Renal pelvis (tissue), 4 donors: Measurements from ENCODE around the gene ASB4. TPM values are rescaled to one million over a fixed set of nuclear protein-coding genes. Genes with fewer than 3 reads are reported as not detected.

Experiments used
- DNase-seq: peaks from one replicate; pipeline ENCODE4 v3.0.0-alpha.2; 2013
- polyA plus RNA-seq, 3 donors: library from polyadenylated mRNA; unstranded; fragments of 120-200 nt; gene quantifications; one replicate each; pipeline ENCODE4 v1.2.1, GENCODE V29; 2013; ENCODE audit not compliant: insufficient read length in 3 of 3

Gene ASB4
- polyA plus RNA-seq, 3 donors = 0.18 to 0.33 (median 0.26) TPM

DNA sequence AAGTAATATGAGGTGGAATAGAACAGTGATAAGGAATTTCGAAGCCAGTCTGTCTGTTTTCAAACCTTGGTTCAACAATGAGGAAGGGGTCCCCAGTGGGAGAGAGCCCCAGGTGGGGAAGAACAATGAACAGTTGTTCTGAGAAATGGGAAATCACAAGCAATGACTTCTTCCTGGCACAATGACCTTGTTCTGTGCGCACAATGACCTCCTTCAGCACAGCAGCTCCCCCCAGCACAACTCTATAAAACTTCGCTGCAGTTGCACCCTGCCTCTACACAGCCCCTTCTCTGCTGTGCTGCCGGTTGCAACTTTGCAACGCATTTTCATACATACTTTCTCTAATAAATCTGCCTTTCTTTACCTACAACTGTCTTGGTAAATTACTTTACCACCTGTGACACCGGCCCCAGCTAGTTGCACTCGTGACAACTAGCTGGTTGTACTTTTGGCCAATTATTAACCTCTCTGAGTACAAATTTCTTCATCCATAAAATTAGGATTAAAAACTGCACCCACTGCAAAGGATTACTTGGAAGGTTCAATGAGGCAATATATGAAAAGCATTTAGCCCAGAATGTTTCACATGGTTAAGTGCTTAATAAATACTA lies 40.5 kb downstream of the ASB4 start:
- no peak for DNase-seq

DNA sequence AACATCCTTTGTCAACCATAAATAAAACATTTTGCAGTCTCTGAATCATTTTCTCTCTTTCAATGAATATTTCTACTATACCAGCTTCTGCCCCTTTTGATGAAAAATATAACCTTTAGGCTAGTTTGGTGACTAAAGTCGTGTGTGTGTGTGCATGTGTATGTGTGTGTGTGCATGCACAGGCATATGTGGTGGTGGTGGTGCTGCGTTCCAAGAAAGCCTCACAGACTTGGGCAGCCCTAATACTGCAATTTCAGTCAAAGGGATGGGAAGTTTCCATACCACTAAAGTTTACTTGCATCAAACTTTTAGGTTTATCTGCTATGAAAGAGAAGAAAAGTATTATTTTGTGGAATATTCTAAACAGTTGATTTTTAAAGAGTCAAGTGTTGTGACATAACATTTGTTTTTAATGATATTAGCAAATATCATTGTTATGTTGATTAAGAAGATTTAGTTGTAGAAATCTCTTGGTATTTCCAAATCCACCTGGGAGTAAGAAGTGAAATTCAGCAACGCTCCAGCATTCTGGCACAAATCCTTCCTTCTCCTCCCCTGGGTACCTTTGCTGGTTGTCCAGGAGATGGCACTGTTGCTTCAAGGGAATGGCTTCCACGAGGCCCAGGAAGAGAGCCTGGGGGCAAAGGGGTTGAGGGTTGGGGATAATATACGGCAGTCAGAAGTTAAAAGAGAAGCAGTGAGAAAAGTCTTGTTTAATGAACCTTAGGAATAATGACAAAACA lies 41.5 kb downstream of the ASB4 start:
- peak; percentile 60 for DNase-seq

DNA sequence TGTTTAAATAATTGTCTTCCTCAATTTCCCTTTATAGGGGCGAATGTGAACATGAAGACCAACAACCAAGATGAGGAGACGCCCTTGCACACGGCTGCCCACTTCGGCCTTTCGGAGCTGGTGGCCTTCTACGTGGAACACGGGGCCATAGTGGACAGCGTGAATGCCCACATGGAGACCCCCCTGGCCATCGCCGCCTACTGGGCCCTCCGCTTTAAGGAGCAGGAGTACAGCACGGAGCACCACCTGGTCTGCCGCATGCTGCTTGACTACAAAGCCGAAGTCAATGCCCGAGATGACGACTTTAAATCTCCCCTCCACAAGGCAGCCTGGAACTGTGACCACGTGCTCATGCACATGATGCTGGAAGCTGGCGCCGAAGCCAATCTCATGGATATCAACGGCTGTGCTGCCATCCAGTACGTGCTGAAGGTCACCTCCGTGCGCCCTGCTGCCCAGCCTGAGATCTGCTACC lies 42.1 kb downstream of the ASB4 start:
- no peak for DNase-seq

DNA sequence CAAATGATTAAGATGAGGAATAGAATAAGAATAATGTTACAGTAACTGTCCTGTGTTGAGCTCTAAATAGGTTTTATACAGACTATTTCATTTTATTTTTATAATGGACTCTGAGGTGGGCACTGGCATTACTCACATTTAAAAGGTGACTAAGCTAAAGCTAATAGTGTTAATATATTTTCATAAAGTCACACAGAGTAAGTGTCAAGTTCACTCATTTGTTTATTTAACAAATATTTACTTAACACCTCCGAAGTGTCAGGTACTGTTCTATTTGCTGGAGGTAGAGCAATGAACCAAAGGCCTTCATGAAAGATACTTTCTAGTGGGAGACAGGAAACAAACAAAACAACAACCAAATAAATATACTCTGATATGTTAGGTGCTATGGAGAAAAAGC lies 44.0 kb downstream of the ASB4 start:
- DNase-seq = no peak

DNA sequence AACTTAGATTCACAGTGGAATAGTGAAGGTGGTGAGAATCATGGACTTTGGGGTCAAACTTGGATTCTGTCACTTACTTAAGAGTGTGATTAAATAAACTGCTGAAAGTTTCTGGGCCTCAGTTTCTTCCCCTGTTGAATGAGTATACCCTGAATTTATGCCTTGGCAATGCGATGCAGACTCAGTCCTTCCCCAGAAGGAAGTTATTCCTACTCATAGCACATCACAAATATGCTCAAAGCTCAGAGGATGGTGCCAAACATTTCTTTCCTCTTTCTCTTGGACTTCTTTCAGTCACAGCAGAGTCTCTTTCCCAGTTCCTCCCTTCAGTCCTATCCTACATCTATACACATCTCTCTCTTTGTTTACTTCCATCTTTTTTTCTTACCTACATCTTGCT lies 45.1 kb downstream of the ASB4 start:
- DNase-seq = no peak

DNA sequence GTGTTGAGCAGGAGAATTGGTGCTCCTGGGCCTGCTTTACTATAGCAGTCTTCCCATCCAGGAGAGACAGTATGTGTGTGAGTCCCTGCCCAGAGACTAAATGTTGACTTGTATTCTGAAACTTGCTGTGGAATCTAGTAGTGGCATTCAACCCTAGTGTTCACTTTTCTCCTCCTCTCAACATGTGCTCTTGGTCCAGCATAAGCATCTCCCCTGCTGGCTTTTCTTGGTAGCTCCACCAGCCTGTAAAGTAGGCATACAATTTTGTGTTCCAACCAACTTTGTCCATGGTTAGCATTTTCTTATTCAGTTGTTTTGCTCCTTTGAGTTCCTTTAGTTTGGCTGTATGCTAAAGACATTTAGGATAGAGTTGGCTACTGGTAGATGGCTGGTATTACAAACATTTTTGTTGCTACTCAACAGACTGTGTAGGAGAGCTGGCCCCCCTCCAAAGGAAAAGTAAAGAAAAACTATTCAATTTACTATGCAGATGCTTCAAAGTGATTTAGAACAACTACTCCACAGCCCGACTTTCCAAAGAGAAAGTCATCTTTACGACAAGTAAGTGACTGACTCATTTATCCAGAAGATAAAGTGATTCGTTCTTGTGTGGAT lies 46.0 kb downstream of the ASB4 start:
- no peak for DNase-seq

DNA sequence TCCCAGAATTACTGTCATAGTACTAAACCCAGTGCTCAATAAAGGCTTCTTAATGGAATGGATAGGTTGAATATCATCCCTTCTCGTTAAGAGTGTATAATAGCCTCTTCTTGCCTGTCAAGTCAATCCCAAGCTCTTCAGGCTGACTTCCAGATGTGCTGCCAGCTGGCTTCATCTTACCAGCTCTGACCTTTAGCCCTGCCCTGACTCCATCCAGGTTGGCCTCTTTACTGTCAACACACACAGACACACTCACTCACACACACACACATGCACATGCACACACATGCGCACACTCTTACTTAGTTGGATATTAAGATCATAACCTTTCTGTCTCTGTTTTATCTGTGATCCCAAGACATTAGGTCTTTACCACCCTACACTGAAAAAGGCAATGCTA lies 49.1 kb downstream of the ASB4 start:
- DNase-seq = no peak

DNA sequence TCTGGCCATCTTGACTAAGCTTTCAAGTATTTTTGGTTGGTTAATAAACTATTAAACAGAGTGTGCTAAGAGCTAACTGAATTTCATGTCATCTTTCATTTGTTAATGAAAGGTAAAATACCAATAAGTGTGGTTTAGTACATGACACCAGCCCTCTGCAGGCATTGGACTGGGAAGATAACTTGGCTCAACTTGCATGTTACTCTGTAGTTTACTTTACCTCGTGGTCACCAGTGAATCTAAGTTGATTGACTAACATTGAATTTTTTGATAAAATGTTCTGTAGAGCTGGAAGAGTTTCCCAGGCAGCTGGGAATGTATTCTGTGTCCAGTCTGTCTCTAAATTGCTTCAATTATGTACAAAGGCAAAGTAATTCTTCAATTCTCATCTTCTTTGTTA lies 49.9 kb downstream of the ASB4 start:
- no peak for DNase-seq

DNA sequence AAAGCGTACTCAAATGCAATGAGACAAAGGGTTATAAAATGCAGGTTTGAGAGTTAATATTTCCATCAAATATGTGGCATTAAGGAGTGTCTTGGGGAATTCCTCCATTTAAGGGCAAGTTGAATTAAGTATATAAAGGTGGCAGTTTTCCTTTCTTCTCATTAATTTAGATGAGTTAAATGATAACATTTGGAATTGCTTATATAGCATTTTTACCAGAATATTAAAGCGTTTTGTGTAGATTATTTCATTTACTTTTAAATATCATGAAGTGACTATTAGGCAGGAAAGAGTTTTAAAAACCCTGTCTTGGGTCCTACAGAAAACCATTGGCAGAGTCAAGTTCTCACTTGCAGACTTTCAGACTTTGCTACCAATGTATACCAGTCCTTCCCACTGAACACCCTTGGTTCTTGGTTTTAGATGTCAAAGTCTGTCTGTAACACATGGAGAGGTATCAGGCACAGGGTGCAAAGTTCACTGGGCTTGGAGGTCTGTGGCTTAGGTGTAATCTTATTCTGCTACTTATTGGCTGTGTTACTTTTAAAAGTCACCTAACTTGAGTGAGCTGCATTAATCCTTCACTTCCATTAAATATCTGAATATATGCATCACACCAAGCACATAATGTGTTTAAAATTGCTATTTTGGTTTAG lies 51.0 kb downstream of the ASB4 start:
- no peak for DNase-seq

DNA sequence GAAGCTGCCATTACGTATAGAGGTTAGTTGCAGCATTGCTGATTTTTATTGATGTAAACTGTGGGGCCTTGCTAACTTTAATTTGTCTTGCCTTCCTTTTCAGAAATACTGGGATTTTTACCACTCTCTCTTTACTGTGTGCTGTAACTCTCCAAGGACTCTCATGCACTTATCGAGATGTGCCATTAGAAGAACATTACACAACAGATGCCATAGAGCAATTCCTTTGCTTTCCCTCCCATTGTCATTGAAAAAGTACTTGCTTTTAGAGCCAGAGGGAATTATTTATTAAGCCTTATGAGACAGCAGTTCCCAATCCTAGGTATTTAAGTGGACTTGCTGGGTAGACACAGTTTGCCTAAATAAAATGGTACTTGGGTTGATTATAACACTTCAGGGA lies 51.7 kb downstream of the ASB4 start:
- DNase-seq = no peak

DNA sequence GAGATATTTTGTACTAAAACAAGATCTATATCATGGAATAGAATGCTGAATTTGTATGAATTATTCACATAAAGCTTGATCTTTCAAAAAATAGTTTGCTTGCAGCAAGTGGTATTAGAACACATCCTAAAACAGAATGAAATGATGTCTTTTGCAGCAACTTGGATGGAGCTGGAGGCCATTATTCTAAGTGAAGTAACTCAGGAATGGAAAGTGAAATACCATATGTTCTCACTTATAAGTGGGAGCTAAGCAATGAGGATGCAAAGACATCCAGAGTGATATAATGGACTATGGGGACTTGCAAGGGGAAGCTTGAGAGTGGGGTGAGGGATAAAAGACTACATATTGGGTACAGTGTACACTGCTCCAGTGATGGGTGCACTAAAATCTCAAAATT lies 53.7 kb downstream of the ASB4 start:
- no peak for DNase-seq

DNA sequence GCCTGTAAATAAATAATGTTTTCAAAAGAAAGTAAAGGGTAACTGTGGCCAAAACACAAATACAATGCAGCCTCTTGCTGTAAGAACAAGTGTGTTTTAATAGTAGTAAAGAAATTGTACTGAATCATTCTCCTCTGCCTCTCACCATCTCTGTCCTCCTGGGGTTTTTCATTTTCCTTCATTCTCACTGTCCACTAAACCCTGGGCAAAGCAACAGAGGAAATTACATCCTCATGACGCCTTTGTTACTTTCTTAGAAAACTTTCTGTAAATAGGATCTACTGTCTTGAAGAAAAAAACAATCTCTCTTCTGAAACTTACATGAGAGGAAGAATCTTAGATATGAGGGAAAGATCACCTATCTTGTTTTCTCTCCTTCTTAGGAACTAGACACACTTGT lies 54.6 kb downstream of the ASB4 start:
- DNase-seq = no peak

DNA sequence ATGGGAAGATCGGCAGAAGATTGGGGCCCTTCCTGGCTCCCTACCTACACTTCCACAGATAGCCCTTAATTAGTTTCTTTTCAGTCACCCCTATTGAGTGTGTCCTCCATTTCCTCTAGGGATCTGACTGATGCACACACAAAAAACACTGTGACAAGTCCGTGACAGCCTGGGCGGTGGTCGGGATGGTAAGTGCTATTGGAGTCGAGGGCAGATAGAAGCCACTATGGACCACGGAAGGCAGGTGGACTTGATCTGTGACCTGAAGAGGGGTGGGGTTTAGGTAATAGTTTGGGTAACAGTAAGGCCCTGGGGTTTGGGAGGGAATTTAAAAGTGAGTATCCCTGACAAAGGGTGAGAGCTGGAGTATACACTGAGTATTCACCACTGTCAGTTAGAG lies 57.6 kb downstream of the ASB4 start:
- no peak for DNase-seq

DNA sequence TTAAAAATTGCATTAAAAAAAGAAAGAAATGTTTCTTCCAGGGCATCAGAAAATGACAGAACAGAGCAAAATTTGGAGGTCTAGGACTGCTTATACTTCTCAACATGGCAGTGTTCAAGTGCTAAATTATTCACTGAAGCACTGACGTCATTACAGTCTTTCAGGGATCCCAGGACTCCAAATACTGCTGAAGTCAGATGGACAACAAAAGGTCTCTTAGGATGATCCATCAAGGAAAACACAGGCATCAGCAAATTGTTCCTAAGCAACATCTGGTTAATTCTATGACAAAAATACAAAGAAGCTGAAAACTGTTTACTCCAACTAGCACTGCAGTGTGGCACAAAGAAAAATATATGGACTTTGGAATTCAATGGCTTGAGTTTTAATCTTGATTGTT lies 58.4 kb downstream of the ASB4 start:
- no peak for DNase-seq

DNA sequence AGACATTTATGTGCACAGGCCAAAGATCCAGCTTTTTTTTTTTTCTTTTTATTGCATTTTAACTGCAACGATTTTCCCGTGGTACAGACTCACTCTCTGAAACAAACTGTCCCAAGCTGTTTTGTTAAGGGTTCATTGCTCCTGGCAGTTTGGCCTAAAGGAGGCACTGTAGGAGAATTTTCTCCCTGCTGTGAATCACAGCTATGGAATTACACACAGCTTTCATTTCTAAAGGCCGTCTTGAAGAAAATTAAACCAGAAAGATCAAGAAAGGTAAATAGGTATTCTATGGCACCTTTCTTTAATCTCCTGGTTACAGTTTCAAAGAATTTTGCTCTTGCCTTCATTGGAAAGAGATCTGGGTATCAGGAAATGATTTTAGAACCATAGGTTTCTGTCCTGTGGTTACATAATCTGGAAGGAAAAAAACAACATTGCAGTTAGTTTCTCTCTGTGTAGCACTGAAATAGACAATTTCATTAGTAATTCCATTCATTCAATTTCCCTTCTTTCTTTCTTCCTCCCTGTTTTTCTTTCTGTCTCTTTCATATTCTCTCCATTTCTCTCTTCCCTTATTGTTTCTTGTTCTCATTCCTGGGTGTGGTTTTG lies 59.4 kb downstream of the ASB4 start:
- DNase-seq = peak; percentile 53

DNA sequence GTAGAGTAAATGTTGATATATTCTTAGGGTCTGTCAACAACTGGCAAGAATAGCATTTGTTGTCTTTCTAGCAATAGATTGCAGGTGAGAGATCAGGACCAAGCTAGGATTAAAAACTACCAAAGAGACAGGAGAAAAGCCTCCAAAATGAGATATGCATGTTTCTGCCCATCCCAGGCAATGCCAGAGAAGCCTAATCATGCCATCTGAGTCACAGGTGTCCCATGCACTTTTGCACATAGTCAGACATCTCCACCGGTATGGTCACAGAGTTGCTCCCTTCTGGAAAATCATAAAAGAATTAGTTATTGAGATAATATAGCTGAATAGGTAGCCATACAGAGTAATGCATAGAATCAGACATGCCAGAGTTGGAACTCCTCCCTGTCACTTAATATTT lies 59.9 kb downstream of the ASB4 start:
- DNase-seq = no peak

DNA sequence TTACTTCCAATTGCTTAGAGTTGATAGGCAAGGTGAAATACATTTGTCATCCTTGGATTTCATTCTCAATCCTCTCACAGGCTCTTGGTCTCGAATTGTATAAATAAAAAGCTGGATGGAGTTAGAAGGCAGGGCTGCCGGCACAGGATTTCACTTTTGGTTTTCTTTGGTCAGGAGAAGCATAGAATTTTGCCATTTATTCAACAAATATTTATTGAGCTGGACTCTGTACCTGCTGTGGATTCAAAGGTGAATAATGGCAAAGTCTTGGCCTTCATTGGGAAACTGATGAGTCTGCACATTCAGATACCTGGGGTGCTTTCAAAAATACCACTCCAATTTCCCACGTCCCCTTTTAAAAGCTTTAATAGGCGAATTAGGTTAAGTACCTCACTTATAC lies 60.9 kb downstream of the ASB4 start:
- DNase-seq = no peak

DNA sequence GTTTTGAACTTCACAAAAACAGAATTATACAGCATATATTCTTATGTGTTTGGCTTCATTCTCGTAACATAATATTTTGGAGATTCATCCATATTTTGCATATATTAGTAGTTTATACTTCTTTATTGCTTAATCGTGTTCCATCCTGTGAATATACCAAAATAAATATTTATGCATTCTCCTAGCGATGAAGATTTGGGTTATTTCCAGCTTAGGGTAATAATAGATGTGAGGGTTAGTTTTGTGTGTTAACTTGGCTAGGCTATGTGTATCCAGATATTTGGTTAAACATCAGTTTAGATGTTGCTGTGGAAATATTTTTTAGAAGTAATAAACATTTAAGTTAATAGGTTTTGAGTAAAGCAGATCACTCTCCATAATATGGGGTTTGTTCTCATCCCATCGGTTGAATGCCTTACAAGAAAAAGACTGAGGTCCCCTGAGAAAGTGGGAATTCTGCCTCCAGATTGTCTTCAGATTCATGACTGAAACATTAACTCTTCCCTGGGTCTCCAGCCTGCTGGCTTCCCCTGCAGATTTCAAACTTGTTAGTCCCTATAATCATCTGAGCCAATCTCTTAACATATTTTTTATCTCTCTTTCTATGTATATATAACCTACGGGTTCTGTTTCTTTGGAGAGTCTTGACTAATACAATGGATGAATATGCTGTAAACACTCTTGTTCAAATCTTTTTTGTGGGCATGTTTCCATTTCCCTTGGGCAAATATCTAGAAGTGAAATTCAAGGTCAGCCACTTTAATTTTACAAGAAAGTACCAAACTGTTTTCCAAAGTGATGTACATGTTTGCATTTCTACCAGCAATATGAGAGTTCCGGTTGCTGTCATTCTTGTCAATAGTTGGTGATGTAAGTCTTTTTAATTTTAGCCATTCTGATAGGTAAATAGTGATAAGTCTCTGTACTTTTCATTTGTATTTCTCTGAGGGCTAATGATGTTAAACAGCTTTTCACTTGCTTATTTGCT lies 61.9 kb downstream of the ASB4 start:
- no peak for DNase-seq

DNA sequence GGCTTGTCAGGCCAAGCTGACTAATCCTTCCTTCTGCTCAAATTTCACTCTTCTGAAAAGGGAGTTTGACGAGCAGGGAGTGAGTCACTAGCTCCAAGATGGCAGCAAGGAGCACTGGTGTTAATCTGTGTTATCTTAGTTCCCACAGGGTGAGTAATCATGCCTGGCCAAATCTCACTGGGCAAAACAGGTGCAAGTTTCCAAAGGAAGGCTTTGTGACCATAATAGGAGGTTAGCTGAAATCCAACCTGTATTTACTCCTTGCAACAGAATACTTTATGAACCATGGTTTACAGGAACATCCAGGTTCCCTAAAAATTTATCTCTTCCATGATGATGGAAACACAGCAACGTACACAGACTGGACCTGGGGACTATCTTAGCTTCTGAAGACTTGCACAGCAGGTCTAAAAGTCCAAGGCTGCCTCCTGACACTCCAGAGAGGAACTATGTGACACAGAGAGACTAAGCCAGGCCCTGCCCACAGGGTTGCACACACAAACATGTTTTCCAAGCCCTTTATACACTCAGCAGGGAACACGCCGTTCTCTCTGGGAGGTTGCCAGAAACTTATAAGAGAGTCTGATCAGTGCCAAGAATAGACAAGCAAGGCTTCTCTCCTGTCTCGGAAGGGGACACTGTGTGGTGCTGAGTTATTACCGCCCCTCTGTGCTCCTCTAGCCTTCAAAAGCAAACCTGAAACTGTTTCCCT lies 64.2 kb downstream of the ASB4 start:
- no peak for DNase-seq

DNA sequence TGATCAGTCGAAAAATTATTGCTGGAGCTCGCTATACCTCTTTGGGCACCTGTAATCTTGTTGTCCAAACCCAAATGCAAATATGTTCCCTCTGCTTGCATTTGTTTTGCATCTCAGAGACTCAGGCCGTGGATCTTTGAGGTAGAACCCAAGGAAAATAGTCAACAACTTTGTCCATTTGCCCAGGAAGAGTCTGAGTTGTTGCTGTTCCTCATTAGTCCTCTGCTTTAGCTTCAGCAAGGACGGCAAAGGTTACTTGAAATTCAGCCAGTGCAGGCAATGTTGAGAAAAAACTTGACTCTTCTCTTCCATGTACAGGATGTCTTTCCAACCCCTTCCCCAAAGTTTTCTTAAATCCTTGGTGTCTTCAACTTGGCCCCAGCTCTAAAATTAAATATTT lies 64.8 kb downstream of the ASB4 start:
- DNase-seq = no peak
